HG03103 (cell line): Measurements from ENCODE around the gene AARS2.

Experiments
- ATAC-seq: cut with Tn5 transposase; IDR thresholded peaks from one replicate; pipeline ENCODE4 v1.9.1; 2021; ENCODE audit warnings: low read depth; ENCODE audit not compliant: unreplicated experiment

Gene AARS2

DNA sequence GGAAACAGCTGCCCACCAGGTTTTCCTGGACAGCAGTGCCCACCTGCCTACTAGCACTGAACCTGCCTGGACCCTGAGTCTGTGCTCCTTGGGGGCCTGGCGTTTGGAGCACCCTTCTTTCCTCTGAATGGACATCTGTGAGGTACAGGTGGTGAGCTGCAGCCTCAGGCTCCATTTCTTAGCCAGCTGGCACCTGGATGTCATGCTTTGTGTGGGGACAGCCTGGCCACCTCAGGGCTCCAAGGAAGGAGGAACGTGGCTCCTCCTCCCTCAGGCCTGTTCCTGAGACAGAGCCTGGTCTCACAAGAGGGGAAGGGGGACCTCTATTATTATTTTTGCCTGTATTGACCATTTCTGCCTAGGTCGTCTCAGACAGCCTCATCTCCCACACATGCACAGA is 34.8 kb downstream of the AARS2 start:
- ATAC-seq, result no peak

DNA sequence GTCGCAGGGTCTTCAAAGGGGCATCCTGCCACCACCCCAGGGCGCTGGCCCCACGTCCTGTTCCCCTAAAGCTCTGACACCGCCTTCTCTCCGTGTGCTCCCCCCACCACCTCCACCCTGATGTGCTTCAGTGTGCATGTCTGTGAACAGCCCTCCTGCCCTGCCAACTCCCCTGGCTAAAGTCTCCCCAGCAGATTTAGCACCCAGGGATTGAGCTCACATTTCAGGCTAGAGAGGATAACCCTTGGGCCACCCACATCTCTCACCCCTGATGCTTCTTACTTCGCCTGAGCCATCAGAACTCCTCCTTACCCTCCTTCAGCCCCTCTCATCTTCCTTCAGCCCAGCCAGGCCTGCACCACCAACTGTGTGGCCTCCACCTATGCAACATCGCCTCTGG is 35.4 kb downstream of the AARS2 start:
- no peak for ATAC-seq

DNA sequence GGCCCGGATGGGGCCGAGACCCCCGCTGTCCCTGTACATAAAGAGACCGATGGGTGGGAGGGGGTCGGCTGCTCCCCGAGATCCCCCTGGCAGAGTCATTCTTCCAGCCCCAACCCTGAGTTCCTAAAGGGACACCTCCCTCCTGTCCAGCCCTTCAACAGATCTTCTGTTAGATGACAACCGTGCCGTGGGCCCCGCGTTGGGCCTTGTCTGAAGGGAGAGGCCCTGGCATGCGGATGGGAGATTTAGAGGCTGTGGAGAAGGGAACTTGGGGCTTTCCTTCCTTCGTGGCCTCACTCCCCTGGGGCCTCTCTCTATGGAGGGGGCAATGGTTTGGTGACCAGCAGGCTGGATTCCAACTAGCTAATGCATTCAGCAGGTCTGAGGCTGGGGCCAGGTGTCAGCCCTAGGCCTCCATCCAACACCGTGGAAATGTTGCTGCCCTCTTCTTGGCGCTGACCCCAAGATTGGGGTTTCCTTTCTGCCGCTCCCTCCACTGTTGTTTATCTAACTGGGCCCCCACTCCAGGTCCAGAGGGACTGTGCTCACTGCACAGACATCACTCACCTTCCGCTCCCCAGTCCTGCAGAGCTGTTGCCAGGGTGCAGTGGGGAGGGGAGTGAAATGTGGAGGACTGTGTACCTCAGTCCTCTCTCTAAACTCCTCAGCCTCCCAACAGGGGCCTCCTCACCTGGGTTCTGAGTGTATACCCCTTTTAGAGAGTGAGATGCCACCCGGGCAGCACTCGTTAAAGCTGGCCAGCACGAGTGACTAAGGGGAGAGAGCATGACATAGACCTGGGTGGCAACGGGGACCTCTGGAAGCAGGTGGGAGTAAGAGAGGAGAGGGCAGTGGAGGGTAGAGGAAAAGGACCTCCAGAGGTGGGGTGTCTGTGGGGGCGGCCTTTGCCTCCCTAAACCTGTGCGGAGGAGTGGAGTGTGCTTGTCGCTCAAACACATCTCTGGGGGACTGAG is 36.2 kb downstream of the AARS2 start:
- ATAC-seq, result no peak

DNA sequence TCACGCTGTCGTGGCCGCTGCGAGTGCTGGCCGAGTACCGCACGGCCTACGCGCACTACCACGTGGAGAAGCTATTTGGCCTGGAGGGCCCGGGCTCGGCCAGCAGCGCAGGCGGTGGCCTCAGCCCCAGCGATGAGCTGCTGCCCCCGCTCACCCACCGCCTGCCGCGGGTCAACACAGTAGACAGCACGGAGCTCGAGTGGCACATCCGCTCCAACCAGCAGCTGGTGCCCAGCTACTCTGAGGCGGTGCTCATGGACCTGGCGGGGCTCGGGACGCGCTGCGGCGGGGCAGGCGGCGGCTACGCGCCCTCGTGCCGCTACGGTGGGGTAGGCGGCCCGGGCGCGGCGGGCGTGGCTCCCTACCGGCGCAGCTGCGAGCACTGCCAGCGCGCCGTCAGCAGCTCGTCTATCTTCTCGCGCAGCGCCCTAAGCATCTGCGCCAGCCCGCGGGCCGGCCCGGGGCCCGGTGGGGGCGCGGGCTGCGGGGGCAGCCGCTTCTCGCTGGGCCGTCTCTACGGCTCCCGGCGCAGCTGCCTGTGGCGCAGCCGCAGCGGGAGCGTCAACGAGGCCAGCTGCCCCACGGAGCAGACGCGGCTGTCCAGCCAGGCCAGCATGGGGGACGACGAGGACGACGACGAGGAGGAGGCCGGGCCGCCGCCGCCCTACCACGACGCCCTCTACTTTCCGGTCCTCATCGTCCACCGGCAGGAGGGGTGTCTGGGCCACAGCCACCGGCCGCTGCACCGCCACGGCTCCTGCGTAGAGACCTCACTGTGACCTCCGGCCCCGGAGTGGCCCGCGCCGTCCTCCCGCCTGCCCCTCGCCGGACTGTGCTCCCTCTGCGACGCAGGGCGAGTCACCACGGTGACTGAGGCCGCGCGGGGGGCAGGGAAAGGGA is 37.1 kb downstream of the AARS2 start:
- ATAC-seq, result no peak

DNA sequence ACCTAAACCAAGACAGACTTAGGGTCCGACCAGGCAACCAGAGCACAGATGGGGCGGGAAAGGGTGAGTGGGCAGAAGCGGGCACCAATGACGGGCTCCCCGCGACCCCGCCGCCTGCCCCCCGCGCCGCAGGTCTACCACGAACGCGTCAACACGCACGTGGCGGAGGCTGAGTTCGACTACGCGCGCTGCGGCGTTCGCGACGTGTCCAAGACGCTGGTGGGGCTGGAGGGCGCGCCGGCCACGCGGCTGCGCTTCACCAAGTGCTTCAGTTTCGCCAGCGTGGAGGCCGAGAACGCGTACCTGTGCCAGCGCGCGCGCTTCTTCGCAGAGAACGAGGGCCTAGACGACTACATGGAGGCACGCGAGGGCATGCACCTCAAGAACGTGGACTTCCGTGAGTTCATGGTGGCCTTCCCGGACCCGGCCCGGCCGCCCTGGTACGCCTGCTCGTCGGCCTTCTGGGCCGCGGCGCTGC is 37.8 kb downstream of the AARS2 start:
- no peak for ATAC-seq

DNA sequence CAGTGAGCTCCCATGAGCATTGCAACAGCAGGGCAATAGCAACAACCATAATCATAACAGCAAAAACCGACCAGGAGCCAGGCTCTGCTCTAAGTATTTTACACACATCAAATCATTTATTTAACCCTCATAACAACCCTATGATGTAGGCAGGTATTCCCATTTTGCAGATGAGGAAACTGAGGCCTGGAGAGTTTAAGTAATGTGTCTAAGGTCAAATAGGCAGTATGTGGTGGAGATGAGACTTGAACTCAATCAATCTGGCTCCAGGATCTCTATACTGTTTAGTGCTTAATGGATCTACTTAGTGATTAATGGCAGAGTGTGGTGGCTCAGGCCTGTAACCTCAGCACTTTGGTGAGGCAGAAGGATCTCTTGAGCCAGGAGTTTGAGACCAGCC is 39.5 kb downstream of the AARS2 start:
- ATAC-seq, result no peak

DNA sequence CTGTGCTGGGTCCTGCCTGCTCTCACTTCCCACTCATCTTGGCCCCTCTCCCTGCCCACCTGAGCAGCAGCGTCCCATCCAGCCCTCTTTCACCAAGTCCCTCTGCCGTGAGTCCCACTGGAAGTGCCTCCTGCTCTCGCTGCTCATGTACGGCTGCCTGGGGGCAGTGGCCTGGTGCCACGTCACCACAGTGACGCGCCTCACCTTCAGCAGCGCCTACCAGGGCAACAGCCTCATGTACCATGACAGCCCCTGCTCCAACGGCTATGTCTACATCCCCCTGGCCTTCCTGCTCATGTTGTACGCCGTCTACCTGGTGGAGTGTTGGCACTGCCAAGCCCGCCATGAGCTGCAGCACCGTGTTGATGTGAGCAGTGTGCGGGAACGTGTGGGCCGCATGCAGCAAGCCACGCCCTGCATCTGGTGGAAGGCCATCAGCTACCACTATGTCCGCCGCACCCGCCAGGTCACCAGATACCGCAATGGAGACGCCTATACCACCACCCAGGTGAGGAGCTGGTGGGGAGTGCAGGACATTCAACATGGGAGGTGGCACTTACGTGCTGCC is 40.1 kb downstream of the AARS2 start:
- ATAC-seq, result no peak

DNA sequence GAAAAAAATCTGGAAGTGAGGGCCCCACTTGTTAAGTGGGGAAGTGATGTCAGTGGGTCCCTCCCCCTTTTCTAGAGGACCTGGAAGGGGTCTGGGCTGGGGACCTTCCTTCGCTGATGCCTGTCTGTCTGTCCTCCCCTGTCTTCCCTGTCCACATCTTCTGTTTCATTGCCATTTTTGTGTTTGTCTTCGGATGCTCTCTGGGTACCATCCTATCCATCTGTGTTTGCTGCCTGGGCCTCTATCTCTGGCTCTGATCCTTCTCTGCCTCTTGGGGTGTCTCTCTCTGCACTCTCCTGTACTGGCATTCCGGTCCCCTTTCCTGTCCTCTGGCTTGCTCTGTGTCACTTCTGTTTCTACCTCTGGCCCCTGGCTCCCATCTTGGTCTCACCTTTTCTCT is 40.6 kb downstream of the AARS2 start:
- no peak for ATAC-seq

DNA sequence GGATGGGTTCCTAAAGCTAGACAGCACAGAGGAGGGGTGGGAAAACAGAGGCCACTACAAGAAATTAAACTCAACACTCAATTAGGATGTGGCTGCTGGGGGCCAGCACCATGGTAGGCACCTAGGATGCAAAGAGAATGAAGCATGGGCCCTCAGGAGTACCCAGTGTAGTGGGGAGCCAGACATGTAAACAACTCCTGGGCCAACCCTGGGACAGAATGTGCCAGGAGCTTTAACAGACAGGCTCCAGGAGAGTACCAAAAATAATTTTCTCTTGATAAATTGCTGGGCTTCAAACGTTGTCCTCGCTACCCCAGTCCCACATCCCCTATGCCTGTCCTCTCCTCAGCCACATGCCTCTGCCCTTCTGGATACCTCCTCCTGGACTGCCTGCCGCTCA is 41.2 kb downstream of the AARS2 start:
- no peak for ATAC-seq

DNA sequence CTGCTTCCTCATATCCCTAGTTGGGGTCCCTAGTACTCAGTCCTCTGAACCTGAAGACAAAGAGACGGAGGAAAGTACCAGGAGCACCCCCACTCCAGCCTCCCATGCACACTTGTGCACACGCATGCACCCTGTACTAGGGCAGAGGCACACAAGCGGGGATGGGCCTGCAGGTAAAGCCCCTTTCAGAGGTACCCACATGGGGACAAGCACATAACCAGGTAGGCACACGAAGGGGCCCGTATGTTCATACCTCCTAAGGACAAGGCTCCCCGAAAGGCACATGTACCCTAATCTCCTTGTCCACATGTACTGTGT is 41.8 kb downstream of the AARS2 start:
- no peak for ATAC-seq

DNA sequence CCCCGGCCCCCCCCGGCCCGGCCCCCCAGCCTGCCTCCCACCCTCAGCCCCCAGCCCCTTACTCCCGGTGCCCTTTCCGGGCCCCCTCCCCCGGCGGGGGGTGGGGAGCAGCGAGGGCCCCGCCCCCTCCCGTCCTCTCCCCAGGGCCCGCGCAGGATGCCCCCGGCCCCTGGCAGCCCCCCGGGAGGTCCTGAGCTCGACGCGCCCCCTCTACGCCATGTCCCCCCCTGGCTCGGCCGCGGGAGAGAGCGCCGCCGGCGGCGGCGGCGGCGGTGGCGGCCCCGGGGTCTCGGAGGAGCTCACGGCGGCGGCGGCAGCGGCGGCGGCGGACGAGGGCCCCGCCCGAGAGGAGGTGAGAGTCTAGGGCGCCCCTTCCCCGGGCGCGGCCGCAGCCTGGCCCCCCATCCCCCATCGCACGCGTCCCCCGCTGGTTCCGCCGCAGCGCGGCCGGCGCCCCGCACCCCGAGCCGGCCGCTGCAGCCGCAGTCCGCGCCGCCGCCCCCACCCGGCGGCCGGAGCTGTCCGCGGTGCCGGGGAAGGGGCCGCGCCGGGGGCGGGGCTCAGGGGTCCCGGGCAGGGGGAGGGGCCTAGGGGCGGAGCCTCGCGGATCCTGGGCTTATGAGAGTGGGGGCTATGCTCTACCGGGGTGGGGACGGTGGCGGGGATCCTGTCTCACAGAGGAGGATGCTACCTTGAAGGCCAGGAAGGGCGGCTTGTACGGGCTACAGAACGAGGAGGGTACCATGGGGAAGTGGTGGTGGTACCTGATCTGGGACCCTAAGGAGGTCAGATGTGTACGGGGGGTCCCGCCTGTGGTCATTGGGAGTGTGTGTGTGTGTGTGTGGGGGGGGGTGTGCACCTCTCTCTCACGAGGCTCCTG is 42.4 kb downstream of the AARS2 start:
- ATAC-seq, result no peak

DNA sequence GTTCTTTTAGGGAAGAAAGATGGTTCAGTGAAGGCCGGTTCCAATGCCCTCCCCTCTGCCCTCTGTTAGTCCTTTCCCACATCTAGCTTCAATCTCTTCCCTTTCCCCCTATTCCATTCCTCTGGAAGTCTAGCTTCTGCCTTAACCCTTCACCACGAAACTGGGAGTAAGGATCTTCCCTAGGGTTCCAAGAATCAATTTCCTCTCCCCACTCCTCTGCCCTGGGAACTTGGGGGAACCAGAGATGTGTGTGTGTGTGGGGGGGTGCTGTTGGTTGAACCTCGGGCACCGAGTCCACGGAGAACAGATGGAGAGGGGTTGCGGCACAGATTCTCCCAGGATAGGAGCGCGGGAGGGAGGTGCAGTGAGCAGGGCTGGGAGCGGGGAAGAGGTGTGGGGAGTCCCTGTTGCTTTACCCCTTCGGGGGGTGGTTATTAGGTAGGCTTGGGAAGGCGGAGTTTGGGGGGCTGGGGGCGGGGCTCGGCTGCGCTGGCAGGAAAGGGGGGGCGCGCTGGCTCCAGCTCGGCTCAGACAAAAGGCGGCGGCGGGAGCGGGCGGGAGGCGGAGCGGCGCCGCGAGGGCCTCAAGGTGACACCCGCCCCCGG is 43.1 kb downstream of the AARS2 start, which contains the start of gene TMEM151B:
TSS of gene TMEM151B (plus strand) at position 530 of the 605 bp plus-strand sequence. CDS start 293 bp downstream, outside the sequence.
- ATAC-seq, result no peak

DNA sequence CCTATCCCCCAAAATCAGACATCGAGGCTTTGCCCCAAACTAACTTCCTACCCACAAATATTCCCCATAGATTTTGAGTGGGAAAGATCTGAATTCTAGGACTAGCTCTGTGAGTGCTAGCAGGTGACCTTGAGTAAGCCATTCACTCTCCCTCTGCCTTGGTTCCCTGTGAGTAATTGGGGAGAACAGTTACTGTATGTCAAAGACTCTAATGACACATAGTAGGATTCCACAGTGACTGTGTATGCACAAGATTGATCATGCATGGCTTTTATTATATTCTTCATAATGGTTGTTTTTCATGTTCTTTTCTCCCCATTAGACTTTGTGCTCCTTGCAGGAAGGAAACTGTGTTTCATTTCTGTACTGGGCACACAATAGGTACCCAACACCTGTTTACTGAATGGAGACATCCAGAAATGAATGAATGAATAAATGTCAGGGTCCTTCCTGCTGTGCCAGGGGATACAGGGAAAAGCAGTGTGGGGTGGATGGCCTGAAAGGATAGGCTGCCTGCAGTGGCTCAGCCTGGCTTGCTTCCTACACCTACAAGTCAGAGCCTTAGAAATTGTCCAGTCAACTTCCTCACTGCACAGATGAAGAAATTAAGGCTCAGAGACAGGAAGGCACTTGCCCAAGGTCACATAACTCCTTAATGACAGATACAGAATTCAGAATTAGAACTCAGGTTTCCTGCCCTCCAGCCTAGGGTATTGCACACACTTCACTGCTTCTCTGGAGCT is 43.8 kb downstream of the AARS2 start:
- no peak for ATAC-seq

DNA sequence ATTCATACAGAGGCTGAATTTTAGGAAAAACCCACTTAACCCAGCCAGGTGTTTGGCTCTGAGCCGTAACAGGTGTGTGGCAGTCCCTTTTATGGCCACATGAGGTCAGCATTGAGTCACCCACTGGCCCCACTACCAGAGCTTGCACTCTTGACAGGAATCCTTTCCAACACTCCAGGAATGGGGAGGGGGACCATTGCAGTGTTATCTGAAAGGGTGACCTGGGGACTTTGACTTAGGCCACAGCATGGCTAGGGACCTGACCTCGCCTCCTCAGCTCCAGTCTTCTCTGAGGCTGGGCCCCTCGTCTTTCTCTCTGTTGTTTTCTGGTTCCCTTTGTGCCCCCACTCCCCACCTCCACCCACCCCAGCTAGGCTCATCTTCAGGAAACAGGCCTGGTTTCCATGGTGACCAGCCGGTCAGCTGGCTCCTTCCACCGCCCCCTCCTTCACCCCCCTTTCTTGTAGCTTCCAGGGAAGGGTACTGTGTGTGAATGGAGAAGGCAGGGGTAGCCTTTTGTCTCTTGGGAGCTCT is 45.0 kb downstream of the AARS2 start:
- ATAC-seq, result no peak

DNA sequence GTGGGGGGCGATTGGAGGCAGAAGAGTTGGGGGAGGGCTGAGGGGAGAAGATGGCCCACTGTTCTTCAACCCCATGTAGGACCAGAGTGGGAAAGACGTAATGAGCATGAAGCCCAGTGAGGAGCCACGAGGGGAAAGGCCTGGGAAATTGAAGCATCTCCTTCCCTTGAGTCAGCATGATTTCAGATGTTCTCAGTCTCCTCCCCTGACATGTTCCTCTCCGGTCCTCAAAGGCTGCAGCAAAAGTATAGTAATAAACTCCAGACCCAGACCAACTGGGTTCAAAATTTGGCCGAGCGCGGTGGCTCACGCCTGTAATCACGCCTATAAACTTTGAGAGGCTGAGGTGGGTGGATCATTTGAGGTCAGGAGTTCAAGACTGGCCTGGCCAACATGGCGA is 45.9 kb downstream of the AARS2 start:
- no peak for ATAC-seq

DNA sequence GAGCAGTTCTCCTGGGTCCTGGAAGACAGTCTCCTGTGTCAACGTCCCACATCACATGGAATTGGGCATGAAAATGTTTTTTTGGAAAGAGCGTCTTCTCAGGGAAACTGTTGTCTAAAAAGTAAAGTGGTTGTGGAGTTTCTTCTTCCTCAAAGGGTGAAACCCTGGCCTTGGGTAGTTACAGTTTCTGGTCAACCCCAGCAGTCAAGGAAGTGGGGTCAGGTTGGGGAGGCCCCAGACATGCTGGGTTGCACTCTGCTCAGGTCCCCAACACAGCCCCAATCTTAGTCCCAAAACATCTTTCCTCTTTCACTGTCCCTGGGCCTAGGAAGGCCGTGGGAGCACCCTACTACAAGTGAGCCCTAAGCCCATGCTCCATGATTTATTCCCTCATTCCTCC is 46.8 kb downstream of the AARS2 start:
- ATAC-seq, result no peak

DNA sequence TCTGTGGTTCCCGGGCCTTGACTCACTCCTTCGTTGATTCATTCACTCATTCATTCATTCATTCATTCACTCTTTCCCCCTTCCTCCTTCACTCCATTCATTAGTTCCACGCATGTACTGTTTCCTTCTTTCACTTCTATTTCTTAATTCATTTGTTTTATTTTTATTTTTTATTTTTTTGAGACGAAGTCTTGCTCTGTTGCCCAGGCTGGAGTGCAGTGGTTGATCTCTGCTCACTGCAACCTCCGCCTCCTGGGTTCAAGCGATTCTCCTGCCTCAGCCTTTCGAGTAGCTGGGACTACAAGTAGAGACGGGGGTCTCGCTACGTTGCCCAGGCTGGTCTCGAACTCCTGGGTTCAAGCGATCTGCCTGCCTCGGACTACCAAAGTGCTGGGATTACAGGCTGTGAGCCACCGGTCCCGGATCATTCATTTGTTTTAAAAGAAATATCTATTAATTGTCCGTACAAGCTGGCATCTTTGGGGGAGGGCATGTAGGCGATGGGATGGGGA is 47.4 kb downstream of the AARS2 start:
- ATAC-seq, result no peak

DNA sequence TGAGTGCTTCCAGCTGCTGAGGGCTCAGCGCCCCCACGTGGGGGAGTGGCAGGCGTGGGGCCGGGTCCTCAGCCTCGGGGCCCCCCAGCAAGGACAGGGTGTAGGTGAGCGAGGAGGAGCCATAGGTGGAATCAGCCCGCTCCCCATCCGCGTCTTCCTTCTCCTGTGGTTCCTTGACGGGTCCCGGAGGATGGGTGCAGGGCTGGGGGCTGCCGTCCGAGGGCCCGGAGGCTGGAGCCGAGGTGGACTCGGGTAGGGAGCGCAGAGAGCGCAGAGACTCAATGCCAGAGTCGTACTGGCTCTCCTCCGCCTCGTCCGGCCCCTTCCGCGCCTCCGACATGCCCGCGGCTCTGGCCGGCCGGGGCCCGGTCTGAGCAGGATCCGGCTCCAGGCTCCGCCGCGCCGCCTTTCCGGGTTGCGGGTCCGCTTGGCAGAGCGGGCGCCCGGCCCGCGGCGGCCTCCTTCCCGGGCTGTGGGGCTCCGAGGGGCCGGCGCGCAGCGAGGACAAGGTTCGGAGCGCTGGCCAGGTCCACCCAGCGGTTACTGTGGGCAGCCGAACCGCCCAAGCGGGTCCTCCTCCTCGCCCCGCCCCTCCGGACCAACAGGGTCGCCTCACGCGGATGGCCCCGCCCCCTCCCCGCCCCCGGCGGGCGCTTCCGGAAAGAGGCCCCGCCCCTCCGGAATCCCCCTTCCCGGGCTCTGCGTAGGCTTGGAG is 48.0 kb downstream of the AARS2 start, which contains the start of gene NFKBIE:
TSS of gene NFKBIE (minus strand) at position 545 of the 715 bp plus-strand sequence. CDS start at position 340, 205 bp downstream.
- ATAC-seq, result no peak
